ENCODE measurements around the gene SLC39A3.

SLC39A3 gene

DNA sequence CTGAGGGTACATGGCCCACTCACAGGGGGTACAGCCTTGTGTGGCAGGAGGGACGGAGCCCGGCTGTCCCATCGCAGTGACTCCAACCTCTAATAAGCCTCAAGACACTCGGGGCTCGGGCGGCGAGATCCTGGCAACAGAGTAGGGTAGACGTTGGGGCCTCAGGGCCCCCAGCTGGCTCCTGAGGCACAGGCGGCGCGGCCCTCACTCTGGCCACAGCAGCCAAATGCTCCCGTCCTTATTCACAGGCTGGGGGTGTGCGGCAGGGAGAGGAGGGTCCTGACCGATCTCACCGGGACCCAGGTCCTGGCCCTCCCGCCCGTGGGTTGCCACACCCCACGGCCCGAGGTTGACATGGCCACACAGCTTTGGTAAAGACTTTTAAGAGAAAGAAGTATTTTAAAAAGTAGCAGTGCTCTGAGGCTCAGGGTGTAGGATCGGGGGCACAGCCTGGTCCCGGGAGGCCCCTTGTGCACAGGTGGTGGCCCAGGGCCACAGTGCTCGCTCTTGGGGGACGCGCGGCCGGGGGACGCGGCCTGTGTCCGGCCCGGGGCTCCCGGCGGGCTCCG is 7.6 kb downstream of the SLC39A3 start:
- no peaks in the 10 kb centered on the region for H4K20me1 ChIP-seq (ENCODE audit: insufficient read depth, low read length)
- H3K79me2 ChIP-seq (ENCODE audit: insufficient read depth, low read length), result no peaks in the 10 kb centered on the region
- H3K9me3 ChIP-seq (ENCODE audit: low read length), result no peaks in the 10 kb centered on the region
- H3K27ac ChIP-seq (ENCODE audit: low read depth, low read length, poor library complexity, severe bottlenecking), result no peak overlapping the region
- H3K36me3 ChIP-seq (ENCODE audit: insufficient read depth, low read length), result peaks cover 35% of the 10 kb centered on the region
- H3K9me2 ChIP-seq (ENCODE audit: low read depth, low read length), result no peaks in the 10 kb centered on the region
- H3K4me1 ChIP-seq (ENCODE audit: insufficient read depth, low read length, severe bottlenecking), result no peaks in the 10 kb centered on the region
- H3K4me3 ChIP-seq (ENCODE audit: low read depth, low read length, poor library complexity, severe bottlenecking), result no peak overlapping the region
- no peaks in the 10 kb centered on the region for H3F3A ChIP-seq (ENCODE audit: insufficient read depth, low read length)
- no peak overlapping the region for H2AFZ ChIP-seq (ENCODE audit: low read length)
- TF ChIP-seq EZH2 (IDR thresholded peaks at IDR 0.05; ENCODE audit: borderline replicate concordance, low read length), result no peak
- TF ChIP-seq, protein P1, sequence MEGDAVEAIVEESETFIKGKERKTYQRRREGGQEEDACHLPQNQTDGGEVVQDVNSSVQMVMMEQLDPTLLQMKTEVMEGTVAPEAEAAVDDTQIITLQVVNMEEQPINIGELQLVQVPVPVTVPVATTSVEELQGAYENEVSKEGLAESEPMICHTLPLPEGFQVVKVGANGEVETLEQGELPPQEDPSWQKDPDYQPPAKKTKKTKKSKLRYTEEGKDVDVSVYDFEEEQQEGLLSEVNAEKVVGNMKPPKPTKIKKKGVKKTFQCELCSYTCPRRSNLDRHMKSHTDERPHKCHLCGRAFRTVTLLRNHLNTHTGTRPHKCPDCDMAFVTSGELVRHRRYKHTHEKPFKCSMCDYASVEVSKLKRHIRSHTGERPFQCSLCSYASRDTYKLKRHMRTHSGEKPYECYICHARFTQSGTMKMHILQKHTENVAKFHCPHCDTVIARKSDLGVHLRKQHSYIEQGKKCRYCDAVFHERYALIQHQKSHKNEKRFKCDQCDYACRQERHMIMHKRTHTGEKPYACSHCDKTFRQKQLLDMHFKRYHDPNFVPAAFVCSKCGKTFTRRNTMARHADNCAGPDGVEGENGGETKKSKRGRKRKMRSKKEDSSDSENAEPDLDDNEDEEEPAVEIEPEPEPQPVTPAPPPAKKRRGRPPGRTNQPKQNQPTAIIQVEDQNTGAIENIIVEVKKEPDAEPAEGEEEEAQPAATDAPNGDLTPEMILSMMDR (IDR thresholded peaks at IDR 0.05; ENCODE audit: low read length), result no peak
- H3K27me3 ChIP-seq (ENCODE audit: insufficient read depth, low read length), result peaks cover 4% of the 10 kb centered on the region; the same call in 1 of the 2 replicates
- no peak overlapping the region for H3K4me2 ChIP-seq (ENCODE audit: low read length)
- no peak overlapping the region for H3K9ac ChIP-seq (ENCODE audit: low read length)

DNA sequence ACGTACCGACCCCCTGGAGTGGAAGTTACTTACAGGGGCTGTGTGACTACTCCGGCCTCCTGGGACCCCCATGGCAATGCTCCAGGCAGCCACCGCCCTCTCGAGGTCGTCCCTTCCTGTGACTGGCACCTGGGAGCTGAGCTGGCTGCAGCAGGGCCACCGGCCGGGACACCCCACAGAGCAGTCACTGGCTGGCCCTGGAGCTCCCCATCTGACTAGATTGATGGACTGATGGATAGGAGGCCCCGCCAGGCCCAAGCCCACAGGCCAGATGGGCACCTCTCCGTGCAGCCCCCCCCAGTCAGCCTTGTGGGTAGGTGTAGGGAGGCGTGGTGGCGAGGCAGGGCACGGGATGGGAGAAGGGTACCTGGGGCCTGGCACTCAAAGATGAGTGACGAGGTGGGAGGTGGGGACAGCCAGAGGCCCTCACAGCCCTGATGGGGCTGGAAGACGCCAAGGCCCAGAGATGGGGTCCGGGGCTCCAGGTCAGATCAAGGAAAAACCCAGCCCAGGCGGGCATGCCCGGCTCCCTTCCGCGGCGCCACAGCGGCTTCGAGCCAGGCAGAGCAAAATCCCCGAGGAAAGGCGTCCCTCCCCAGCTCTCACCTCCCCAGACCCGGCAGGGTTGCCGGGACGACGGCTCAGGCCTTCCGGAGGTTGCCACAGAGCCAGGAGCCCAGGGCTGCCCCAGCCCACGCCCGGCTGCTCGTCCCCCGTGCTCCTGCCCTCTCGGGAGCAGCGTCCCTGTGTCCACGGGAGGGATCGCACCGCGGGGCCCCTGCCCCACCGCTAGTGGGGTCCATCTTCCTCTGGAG is 8.4 kb downstream of the SLC39A3 start:
- Histone ChIP-seq H3F3A (ENCODE audit: insufficient read depth, low read length) (no peaks in the 10 kb centered on the region), H3K36me3 (ENCODE audit: insufficient read depth, low read length) (peaks cover 26% of the 10 kb centered on the region), H3K9me3 (ENCODE audit: low read length) (no peaks in the 10 kb centered on the region), H3K9me2 (ENCODE audit: low read depth, low read length) (no peaks in the 10 kb centered on the region), H3K9ac (ENCODE audit: low read length) (no peak overlapping the region), H3K4me2 (ENCODE audit: low read length) (no peak overlapping the region), H3K27ac (ENCODE audit: low read depth, low read length, poor library complexity, severe bottlenecking) (no peak overlapping the region), H2AFZ (ENCODE audit: low read length) (no peak overlapping the region), H3K27me3 (ENCODE audit: insufficient read depth, low read length) (peaks cover 8% of the 10 kb centered on the region; the same call in 1 of the 2 replicates), H3K79me2 (ENCODE audit: insufficient read depth, low read length) (no peaks in the 10 kb centered on the region), H3K4me1 (ENCODE audit: insufficient read depth, low read length, severe bottlenecking) (no peaks in the 10 kb centered on the region), H3K4me3 (ENCODE audit: low read depth, low read length, poor library complexity, severe bottlenecking) (no peak overlapping the region), H4K20me1 (ENCODE audit: insufficient read depth, low read length) (no peaks in the 10 kb centered on the region)
- no peak for TF ChIP-seq EZH2 (IDR thresholded peaks at IDR 0.05; ENCODE audit: borderline replicate concordance, low read length)
- TF ChIP-seq, protein P1 (IDR thresholded peaks at IDR 0.05; ENCODE audit: low read length), result no peak

DNA sequence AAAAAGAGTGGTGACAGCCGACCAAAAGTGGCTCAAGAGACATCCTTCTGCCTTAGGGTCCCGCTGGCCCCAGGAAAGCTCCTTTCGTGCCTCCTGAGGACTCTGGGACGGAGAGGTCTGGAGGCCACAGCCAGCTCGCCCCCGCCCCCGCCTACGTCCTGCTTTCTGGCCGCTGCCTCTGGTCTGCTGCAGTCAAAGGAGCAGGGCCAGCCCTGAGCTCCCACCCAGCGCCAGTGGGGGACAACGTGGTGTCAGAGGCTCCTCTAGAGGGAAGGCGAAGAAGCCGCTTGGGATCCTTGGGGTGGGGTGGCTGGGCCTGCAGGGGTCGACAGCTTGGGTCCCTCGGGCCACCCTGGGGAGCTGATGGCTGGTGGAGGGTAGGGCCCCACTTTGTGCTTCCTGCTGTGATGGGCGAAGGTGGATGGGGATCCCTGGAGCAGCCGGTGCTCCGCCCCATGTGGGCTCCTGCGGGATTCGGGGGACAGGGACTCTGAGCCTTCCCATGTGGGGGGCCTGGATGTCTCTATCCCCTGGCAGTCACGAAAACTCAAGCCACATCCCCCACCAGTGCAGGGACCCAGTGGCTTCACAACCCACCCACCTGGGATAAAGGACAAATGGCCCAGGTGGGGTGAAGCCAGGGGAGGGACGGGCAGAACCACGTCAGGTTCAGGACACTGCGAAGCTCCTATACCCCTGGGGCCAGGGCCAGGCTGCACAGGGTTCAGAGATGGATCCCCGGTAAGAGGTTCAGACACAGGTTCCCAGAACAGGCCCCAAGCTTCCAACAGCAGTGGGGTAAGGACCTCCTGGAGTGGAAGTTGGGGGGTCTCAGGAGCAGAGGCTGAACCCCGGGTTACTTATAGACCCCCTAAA is 9.6 kb downstream of the SLC39A3 start:
- no peak overlapping the region for H3K4me3 ChIP-seq (ENCODE audit: low read depth, low read length, poor library complexity, severe bottlenecking)
- H3K27ac ChIP-seq (ENCODE audit: low read depth, low read length, poor library complexity, severe bottlenecking), result no peak overlapping the region
- H2AFZ ChIP-seq (ENCODE audit: low read length), result no peak overlapping the region
- H3K27me3 ChIP-seq (ENCODE audit: insufficient read depth, low read length), result peaks cover 9% of the 10 kb centered on the region; the same call in 1 of the 2 replicates
- no peaks in the 10 kb centered on the region for H3K9me3 ChIP-seq (ENCODE audit: low read length)
- no peak for TF ChIP-seq EZH2 (IDR thresholded peaks at IDR 0.05; ENCODE audit: borderline replicate concordance, low read length)
- TF ChIP-seq, protein P1 (IDR thresholded peaks at IDR 0.05; ENCODE audit: low read length), result no peak
- H3K79me2 ChIP-seq (ENCODE audit: insufficient read depth, low read length), result no peaks in the 10 kb centered on the region
- no peak overlapping the region for H3K4me2 ChIP-seq (ENCODE audit: low read length)
- H3F3A ChIP-seq (ENCODE audit: insufficient read depth, low read length), result no peaks in the 10 kb centered on the region
- no peak overlapping the region for H3K9ac ChIP-seq (ENCODE audit: low read length)
- H4K20me1 ChIP-seq (ENCODE audit: insufficient read depth, low read length), result no peaks in the 10 kb centered on the region
- peaks cover 14% of the 10 kb centered on the region for H3K36me3 ChIP-seq (ENCODE audit: insufficient read depth, low read length)
- H3K4me1 ChIP-seq (ENCODE audit: insufficient read depth, low read length, severe bottlenecking), result no peaks in the 10 kb centered on the region
- no peaks in the 10 kb centered on the region for H3K9me2 ChIP-seq (ENCODE audit: low read depth, low read length)

Measured in OCI-LY1 (cell line).